ENCODE results near the gene ATG3. TPM values are rescaled to one million over a fixed set of nuclear protein-coding genes. Genes with fewer than 3 reads are reported as not detected.
"Not testable (repeated sequence)": the region's sequence is repeated elsewhere in the genome, so short reads cannot be mapped to it uniquely, and the experiment has no call there.

The ATG3 gene
- total RNA-seq, 1 donor from 2014 or later, result 58.5 TPM

GRCh38 chr3:112500621-112501020 is 61.1 kb downstream of the ATG3 start:
- no peak overlapping the region for H3K4me3 ChIP-seq (ENCODE audit: low read depth, low read length)
- no peak for DNase-seq (ENCODE audit: low read depth)
- TF ChIP-seq CTCF (conservative IDR thresholded peaks at IDR 0.05; ENCODE audit: low read depth, low read length), result no peak

GRCh38 chr3:112498914-112499711 is 62.6 kb downstream of the ATG3 start, which contains the start of gene BTLA:
Gene BTLA, minus strand, starts transcription at chr3:112499472. Its CDS starts 114 bp downstream, at chr3:112499358.
- H3K4me3 ChIP-seq (ENCODE audit: low read depth, low read length), result no peak within 1 kb of the TSS
- no peak for DNase-seq (ENCODE audit: low read depth)
- TF ChIP-seq CTCF (conservative IDR thresholded peaks at IDR 0.05; ENCODE audit: low read depth, low read length), result no peak

GRCh38 chr3:112497897-112498548 is 63.7 kb downstream of the ATG3 start:
- TF ChIP-seq CTCF (conservative IDR thresholded peaks at IDR 0.05; ENCODE audit: low read depth, low read length), result no peak
- no peak for DNase-seq (ENCODE audit: low read depth)
- no peak overlapping the region for H3K4me3 ChIP-seq (ENCODE audit: low read depth, low read length)

GRCh38 chr3:112496366-112497067 is 65.2 kb downstream of the ATG3 start:
- TF ChIP-seq CTCF (conservative IDR thresholded peaks at IDR 0.05; ENCODE audit: low read depth, low read length), result no peak
- no peak for DNase-seq (ENCODE audit: low read depth)
- H3K4me3 ChIP-seq (ENCODE audit: low read depth, low read length), result no peak overlapping the region

- not testable (repeated sequence) for DNase-seq (ENCODE audit: low read depth); H3K4me3 ChIP-seq (ENCODE audit: low read depth, low read length)
These were observed 67.4 kb downstream of the ATG3 start for GRCh38 chr3:112494448-112494767.

GRCh38 chr3:112492124-112492523 is 69.6 kb downstream of the ATG3 start:
- TF ChIP-seq CTCF (conservative IDR thresholded peaks at IDR 0.05; ENCODE audit: low read depth, low read length), result no peak
- no peak for DNase-seq (ENCODE audit: low read depth)
- H3K4me3 ChIP-seq (ENCODE audit: low read depth, low read length), result no peak overlapping the region

GRCh38 chr3:112491373-112491772 is 70.4 kb downstream of the ATG3 start:
- no peak for TF ChIP-seq CTCF (conservative IDR thresholded peaks at IDR 0.05; ENCODE audit: low read depth, low read length)
- H3K4me3 ChIP-seq (ENCODE audit: low read depth, low read length), result no peak overlapping the region
- no peak for DNase-seq (ENCODE audit: low read depth)

Measured in epithelial cell of proximal tubule (primary cell).